OCI-LY7 (cell line): ENCODE measurements around the gene TMEM123. TPM values are rescaled to one million over a fixed set of nuclear protein-coding genes. Genes with fewer than 3 reads are reported as not detected.

Source experiments
- BruUV-seq: library from RNA; stranded (reverse); fragments of 400-500 nt; replicated peaks from 2 replicates; lab custom pipeline; 2021; lab: Mats Ljungman, UMichigan
- CTCF ChIA-PET: fragments of 300-600 bp; sonication (Branson Sonifier 250); formaldehyde crosslinking; loops from one replicate; lab custom pipeline; 2022; ENCODE audit warnings: antibody characterized with exemption; ENCODE audit not compliant: unreplicated experiment; lab: Charles Lee
- POLR2A ChIA-PET: fragments of 300-600 bp; sonication (Branson Sonifier 250); formaldehyde crosslinking; loops from one replicate; lab custom pipeline; 2022; ENCODE audit warnings: antibody characterized with exemption; lab: Charles Lee
- DNase-seq: peaks from one replicate; pipeline ENCODE4 v3.0.0-alpha.2; 2015; ENCODE audit warnings: low spot score
- H2AFZ ChIP-seq: fragments of 200-600 bp; sonication (generic), shearing (Covaris generic); 2 replicates; pipeline ENCODE4 v1.6.1; 2014; ENCODE audit warnings: mild to moderate bottlenecking, antibody characterized with exemption, low read length, moderate library complexity
- H3K27ac ChIP-seq: fragments of 200-600 bp; sonication (generic); 2 replicates; pipeline ENCODE4 v1.5.1; 2014; ENCODE audit warnings: mixed run types, low read depth, mild to moderate bottlenecking, moderate library complexity, low read length, inconsistent platforms; ENCODE audit not compliant: poor library complexity, severe bottlenecking
- H3K36me3 ChIP-seq: fragments of 200-600 bp; sonication (generic); 2 replicates; pipeline ENCODE4 v1.6.1; 2014; ENCODE audit warnings: mild to moderate bottlenecking, antibody characterized with exemption, low read length, moderate library complexity, mixed read lengths; ENCODE audit not compliant: insufficient read depth
- H3K4me1 ChIP-seq: fragments of 200-600 bp; sonication (generic); 2 replicates; pipeline ENCODE4 v1.5.1; 2014; ENCODE audit warnings: mild to moderate bottlenecking, low read length; ENCODE audit not compliant: insufficient read depth, poor library complexity, severe bottlenecking
- H3K4me2 ChIP-seq: fragments of 200-600 bp; sonication (generic); 2 replicates; pipeline ENCODE4 v1.6.1; 2014; ENCODE audit warnings: mild to moderate bottlenecking, low read length
- H3K4me3 ChIP-seq: fragments of 200-600 bp; sonication (generic); 2 replicates; pipeline ENCODE4 v1.5.1; 2014; ENCODE audit warnings: mild to moderate bottlenecking, low read depth, low read length; ENCODE audit not compliant: poor library complexity, severe bottlenecking
- H3K79me2 ChIP-seq: fragments of 200-600 bp; sonication (generic); 2 replicates; pipeline ENCODE4 v1.6.1; 2016; ENCODE audit warnings: low read depth, mild to moderate bottlenecking, low read length, moderate library complexity, mixed read lengths; ENCODE audit not compliant: insufficient read depth
- H3K9me2 ChIP-seq: fragments of 200-600 bp; sonication (generic); 2 replicates; pipeline ENCODE4 v1.6.1; 2016; ENCODE audit warnings: mild to moderate bottlenecking, low read length, mixed read lengths; ENCODE audit not compliant: insufficient read depth
- H3K9me3 ChIP-seq: fragments of 200-600 bp; sonication (generic); 2 replicates; pipeline ENCODE4 v1.6.1; 2014; ENCODE audit warnings: mild to moderate bottlenecking, mixed run types, low read length, mixed read lengths
- H4K20me1 ChIP-seq: fragments of 200-600 bp; sonication (generic); 2 replicates; pipeline ENCODE4 v1.6.1; 2014; ENCODE audit warnings: mild to moderate bottlenecking, antibody characterized with exemption, low read length, moderate library complexity, mixed read lengths; ENCODE audit not compliant: insufficient read depth
- CTCF ChIP-seq: fragments of 200-600 bp; sonication (generic); conservative IDR thresholded peaks from 2 replicates; pipeline ENCODE4 v1.5.1; 2014; ENCODE audit warnings: mild to moderate bottlenecking, antibody characterized with exemption, low read length, moderate library complexity, mixed read lengths
- EZH2phosphoT487 ChIP-seq: fragments of 200-600 bp; sonication (generic); IDR thresholded peaks from 2 replicates; pipeline ENCODE4 v1.6.1; 2018; ENCODE audit warnings: low read depth, borderline replicate concordance, mild to moderate bottlenecking, mixed run types, antibody characterized with exemption, low read length, moderate library complexity, mixed read lengths
- intact Hi-C: fragments of 100-400 bp; cut with micrococcal nuclease; formaldehyde crosslinking; loops from one replicate; pipeline ENCODE4 v1.10.0; 2022; ENCODE audit not compliant: unreplicated experiment
- total RNA-seq, 2 experiments: library from RNA; depleted of rRNA in 1 of 2; stranded (reverse); fragments of >200 nt in 1 of 2; shearing (Covaris generic) in 1 of 2; gene quantifications; 2 replicates each; pipeline ENCODE4 v1.2.3, GENCODE V29; 2014 to 2022

The TMEM123 gene
- total RNA-seq, 2 experiments from 2014 or later = 127 to 232 TPM

- H3K27ac ChIP-seq = no peak overlapping the region
- no peaks in the 10 kb centered on the region for H3K4me1 ChIP-seq
- H3K9me2 ChIP-seq = no peaks in the 10 kb centered on the region
- BruUV-seq = no TSS peak
- no peak for DNase-seq
- TF ChIP-seq CTCF (no peak), EZH2phosphoT487 (no peak)
- POLR2A ChIA-PET = interaction anchor here (0.7 kb wide), 1 partner anchor 12 kb away, joined by 5 read pairs; no protein-coding TSS in a partner anchor
- H3K4me2 ChIP-seq = no peak overlapping the region
- H3K36me3 ChIP-seq = peaks cover 38% of the 10 kb centered on the region
- H4K20me1 ChIP-seq = no peaks in the 10 kb centered on the region
- no peaks in the 10 kb centered on the region for H3K9me3 ChIP-seq
- intact Hi-C loops = no loop called here
- no peak overlapping the region for H2AFZ ChIP-seq
- no peaks in the 10 kb centered on the region for H3K79me2 ChIP-seq
- CTCF ChIA-PET = no interaction called here
- no peak overlapping the region for H3K4me3 ChIP-seq
These were observed 65.4 kb downstream of the TMEM123 start for GRCh38 chr11:102387043-102387781.

DNA sequence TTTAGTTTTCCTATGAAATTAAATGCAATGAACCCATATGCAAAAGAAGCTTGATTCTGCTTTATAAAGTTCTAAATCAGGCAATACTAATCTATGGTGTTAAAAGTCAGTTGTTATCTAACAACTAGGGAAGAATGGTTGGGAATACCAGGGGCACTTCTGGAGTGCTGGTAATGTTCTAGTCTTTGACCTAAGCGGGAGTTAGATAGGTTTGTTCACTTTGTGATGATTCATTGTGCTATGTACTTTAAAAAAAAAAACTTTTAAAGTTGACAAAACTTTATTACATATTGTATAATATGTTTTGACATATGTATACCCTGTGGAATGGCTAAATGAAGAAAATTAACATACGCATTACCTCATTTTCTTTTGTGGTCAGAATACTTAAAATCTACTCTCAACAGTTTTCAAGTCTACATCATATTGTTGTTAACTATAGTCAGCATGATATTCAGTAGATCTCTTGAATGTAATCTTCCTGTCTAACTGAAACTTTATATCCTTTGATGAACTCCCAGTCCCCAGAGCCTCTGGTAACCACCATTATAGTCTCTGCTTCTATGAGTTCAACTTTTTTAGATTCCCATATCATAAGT, 66.3 kb downstream of the TMEM123 start:
- ChIA-PET CTCF (no interaction called here), POLR2A (no interaction called here)
- TF ChIP-seq EZH2phosphoT487 (no peak), CTCF (no peak)
- Histone ChIP-seq H4K20me1 (no peaks in the 10 kb centered on the region), H3K79me2 (no peaks in the 10 kb centered on the region), H3K9me2 (no peaks in the 10 kb centered on the region), H3K27ac (no peak overlapping the region), H3K36me3 (peaks cover 37% of the 10 kb centered on the region), H3K4me2 (no peak overlapping the region), H3K9me3 (no peaks in the 10 kb centered on the region), H2AFZ (no peak overlapping the region), H3K4me1 (no peaks in the 10 kb centered on the region), H3K4me3 (no peak overlapping the region)
- intact Hi-C loops = no loop called here
- no TSS peak for BruUV-seq
- DNase-seq = no peak
